ENCODE results near the gene CHST6. TPM values are rescaled to one million over a fixed set of nuclear protein-coding genes. Genes with fewer than 3 reads are reported as not detected.
A peak's percentile ranks its signal among the peaks of the same experiment; 100 is the strongest.
"Not testable (repeated sequence)": the region's sequence is repeated elsewhere in the genome, so short reads cannot be mapped to it uniquely, and the experiment has no call there.

The CHST6 gene
- total RNA-seq, 2 donors from 2014 or later: 2.8 to 3.5 TPM

GRCh38 chr16:75432828-75433731, 62.2 kb downstream of the CHST6 start, which contains the start of gene CFDP1:
Gene CFDP1 (minus strand): TSS chr16:75433503. CDS start chr16:75433352, 151 bp downstream.
- Histone ChIP-seq H3K27me3 (no peaks in the 10 kb centered on the region), H3K27ac (peak within 1 kb of the TSS; percentile 96 to 97), H3K36me3 (no peaks in the 10 kb centered on the region), H3K4me3 (peak within 1 kb of the TSS; percentile 87 to 89), H3K9me3 (no peaks in the 10 kb centered on the region), H3K4me1 (peaks cover 0 to 10% of the 10 kb centered on the region in 2 donors)
- DNase-seq (ENCODE audit: low spot score): peak; percentile 97
- TF ChIP-seq CTCF (IDR thresholded peaks at IDR 0.05): no peak

- no peak overlapping the region for H3K27ac ChIP-seq
- H3K4me3 ChIP-seq: no peak overlapping the region
- H3K36me3 ChIP-seq: no peaks in the 10 kb centered on the region
- no peaks in the 10 kb centered on the region for H3K27me3 ChIP-seq
- H3K4me1 ChIP-seq: peaks cover 0 to 10% of the 10 kb centered on the region in 2 donors
- no peaks in the 10 kb centered on the region for H3K9me3 ChIP-seq
- no peak for DNase-seq (ENCODE audit: low spot score)
- no peak for TF ChIP-seq CTCF (IDR thresholded peaks at IDR 0.05)
These were observed 65.4 kb downstream of the CHST6 start for GRCh38 chr16:75429621-75430403.

- not testable (repeated sequence) for H3K9me3 ChIP-seq; H3K4me1 ChIP-seq; H3K27ac ChIP-seq; H3K27me3 ChIP-seq; DNase-seq (ENCODE audit: low spot score); H3K36me3 ChIP-seq; H3K4me3 ChIP-seq
These were observed 68.7 kb downstream of the CHST6 start for GRCh38 chr16:75426524-75426923.

GRCh38 chr16:75424105-75424762, 71.0 kb downstream of the CHST6 start:
- not testable (repeated sequence) for H3K36me3 ChIP-seq; H3K4me3 ChIP-seq; H3K27me3 ChIP-seq; DNase-seq (ENCODE audit: low spot score); H3K9me3 ChIP-seq
- Histone ChIP-seq H3K4me1 (peaks cover 0 to 26% of the 10 kb centered on the region in 2 donors), H3K27ac (peak overlapping the region; percentile 29 to 50)

GRCh38 chr16:75423723-75424104, 71.5 kb downstream of the CHST6 start:
- no peak for DNase-seq (ENCODE audit: low spot score)
- H3K4me1 ChIP-seq: peaks cover 0 to 27% of the 10 kb centered on the region in 2 donors
- TF ChIP-seq CTCF (IDR thresholded peaks at IDR 0.05): no peak
- H3K36me3 ChIP-seq: no peaks in the 10 kb centered on the region
- peak overlapping the region; percentile 29 to 50 for H3K27ac ChIP-seq
- no peaks in the 10 kb centered on the region for H3K27me3 ChIP-seq
- H3K9me3 ChIP-seq: no peaks in the 10 kb centered on the region
- no peak overlapping the region for H3K4me3 ChIP-seq

Other genes with a start within 250 kb of the CHST6 start
- 10 to 100 TPM; 58.0 to 88.2 TPM for gene BCAR1, start 243.8 kb downstream of the CHST6 start, total RNA-seq
- 10 to 100 TPM; 25.2 to 33.6 TPM for gene CFDP1, start 61.9 kb downstream of the CHST6 start, total RNA-seq
- 10 to 100 TPM; 13.4 to 16.3 TPM for gene TMEM170A, start 30.8 kb downstream of the CHST6 start, total RNA-seq
- gene CHST5, start 40.7 kb upstream of the CHST6 start, total RNA-seq: under 1 TPM in 1 of 2 donors, not detected in 1; 0.16 TPM
- 1 to 10 TPM; 4.7 to 5.9 TPM for gene TMEM231, start 60.8 kb upstream of the CHST6 start, total RNA-seq
- 100 to 1,000 TPM; 167 to 177 TPM for gene GABARAPL2, start 70.9 kb upstream of the CHST6 start, total RNA-seq
- gene ADAT1, start 127.8 kb upstream of the CHST6 start, total RNA-seq: 10 to 100 TPM; 20.4 to 23.7 TPM
- 100 to 1,000 TPM in 1 of 2 donors, 10 to 100 TPM in 1; 88.9 to 100 TPM for gene KARS1, start 152.2 kb upstream of the CHST6 start, total RNA-seq
- 10 to 100 TPM; 77.8 to 81.8 TPM for gene TERF2IP, start 152.3 kb upstream of the CHST6 start, total RNA-seq
- not detected for gene CPHXL2, start 181.6 kb upstream of the CHST6 start, total RNA-seq
- gene DUXB, start 206.0 kb upstream of the CHST6 start, total RNA-seq: not detected
- not detected for gene CPHXL, start 231.0 kb upstream of the CHST6 start, total RNA-seq